GM19397 (cell line): ENCODE measurements around the gene ERFL.
"Not testable (repeated sequence)": the region's sequence is repeated elsewhere in the genome, so short reads cannot be mapped to it uniquely, and the experiment has no call there.

Experiments
- ATAC-seq: cut with Tn5 transposase; IDR thresholded peaks from one replicate; pipeline ENCODE4 v1.9.1; 2021; ENCODE audit warnings: mild to moderate bottlenecking, moderate library complexity; ENCODE audit not compliant: unreplicated experiment

ERFL gene

GRCh38 chr19:41944336-41944735 is 16.1 kb upstream of the ERFL start:
- no peak for ATAC-seq

GRCh38 chr19:41941410-41942202 is 13.4 kb upstream of the ERFL start:
- ATAC-seq, result no peak

- no peak for ATAC-seq
Observed at GRCh38 chr19:41940731-41941409, 12.6 kb upstream of the ERFL start.

- no peak for ATAC-seq
Observed at GRCh38 chr19:41939861-41940730, 11.8 kb upstream of the ERFL start.

- ATAC-seq, result not testable (repeated sequence)
Observed at GRCh38 chr19:41939209-41939608, 11.0 kb upstream of the ERFL start.

- ATAC-seq, result no peak
Observed at GRCh38 chr19:41937525-41938468, 9.5 kb upstream of the ERFL start.

GRCh38 chr19:41936961-41937360 is 8.7 kb upstream of the ERFL start:
- ATAC-seq, result no peak

- ATAC-seq, result no peak
Observed at GRCh38 chr19:41936416-41936850, 8.2 kb upstream of the ERFL start.

- ATAC-seq, result no peak
Observed at GRCh38 chr19:41935760-41936415, 7.6 kb upstream of the ERFL start.

- ATAC-seq, result no peak
Observed at GRCh38 chr19:41934849-41935374, 6.7 kb upstream of the ERFL start.

GRCh38 chr19:41933693-41934426 is 5.6 kb upstream of the ERFL start:
- ATAC-seq, result no peak

GRCh38 chr19:41932720-41933332 is 4.6 kb upstream of the ERFL start:
- ATAC-seq, result no peak

- no peak for ATAC-seq
Observed at GRCh38 chr19:41932259-41932719, 4.0 kb upstream of the ERFL start.

- no peak for ATAC-seq
Observed at GRCh38 chr19:41930926-41931592, 2.8 kb upstream of the ERFL start.

GRCh38 chr19:41930322-41930722 is 2.1 kb upstream of the ERFL start:
- no peak for ATAC-seq

GRCh38 chr19:41929536-41930071 is 1.4 kb upstream of the ERFL start:
- no peak for ATAC-seq

GRCh38 chr19:41928754-41929535 is 696 bp upstream of the ERFL start:
- ATAC-seq, result no peak
